22Rv1 (cell line): ENCODE results near the gene TM7SF3.

Experiments used
- ZFX ChIP-seq: fragments of 450-650 bp; IDR thresholded peaks from 2 replicates; pipeline ENCODE4 v1.6.1; 2017; ENCODE audit warnings: antibody characterized with exemption, borderline replicate concordance
- TF ChIP-seq, protein P1 (sequence below): fragments of 450-650 bp; IDR thresholded peaks from 2 replicates; pipeline ENCODE4 v1.5.1; 2017; ENCODE audit warnings: mild to moderate bottlenecking

DNA sequence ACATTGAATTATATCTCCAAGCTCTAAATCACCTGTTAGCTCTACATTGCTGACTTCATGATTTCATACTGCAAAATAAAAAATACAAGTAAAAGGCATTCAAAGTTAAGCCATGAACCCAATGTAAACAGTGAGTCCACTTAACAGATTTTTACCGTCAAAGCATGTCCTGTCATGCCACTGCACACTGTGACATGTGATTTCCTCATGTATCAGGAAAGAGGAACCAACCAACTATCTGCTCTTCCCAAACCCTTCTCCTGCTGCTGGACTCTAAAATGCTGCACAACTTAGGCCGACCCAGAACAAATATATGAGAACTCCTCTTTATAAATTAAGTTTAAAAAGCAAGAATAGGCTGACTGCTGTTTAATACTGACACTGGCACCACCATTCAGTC lies 37.5 kb downstream of the TM7SF3 start:
- TF ChIP-seq, protein P1, sequence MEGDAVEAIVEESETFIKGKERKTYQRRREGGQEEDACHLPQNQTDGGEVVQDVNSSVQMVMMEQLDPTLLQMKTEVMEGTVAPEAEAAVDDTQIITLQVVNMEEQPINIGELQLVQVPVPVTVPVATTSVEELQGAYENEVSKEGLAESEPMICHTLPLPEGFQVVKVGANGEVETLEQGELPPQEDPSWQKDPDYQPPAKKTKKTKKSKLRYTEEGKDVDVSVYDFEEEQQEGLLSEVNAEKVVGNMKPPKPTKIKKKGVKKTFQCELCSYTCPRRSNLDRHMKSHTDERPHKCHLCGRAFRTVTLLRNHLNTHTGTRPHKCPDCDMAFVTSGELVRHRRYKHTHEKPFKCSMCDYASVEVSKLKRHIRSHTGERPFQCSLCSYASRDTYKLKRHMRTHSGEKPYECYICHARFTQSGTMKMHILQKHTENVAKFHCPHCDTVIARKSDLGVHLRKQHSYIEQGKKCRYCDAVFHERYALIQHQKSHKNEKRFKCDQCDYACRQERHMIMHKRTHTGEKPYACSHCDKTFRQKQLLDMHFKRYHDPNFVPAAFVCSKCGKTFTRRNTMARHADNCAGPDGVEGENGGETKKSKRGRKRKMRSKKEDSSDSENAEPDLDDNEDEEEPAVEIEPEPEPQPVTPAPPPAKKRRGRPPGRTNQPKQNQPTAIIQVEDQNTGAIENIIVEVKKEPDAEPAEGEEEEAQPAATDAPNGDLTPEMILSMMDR = no peak
- no peak for TF ChIP-seq ZFX
